GM10847 (cell line): ENCODE measurements around the gene SPEN.

Experiments
- POLR2A ChIP-seq: IDR thresholded peaks from 2 replicates; pipeline ENCODE4 v1.6.1; 2011; ENCODE audit not compliant: insufficient read length; ENCODE audit errors: extremely low read depth

The SPEN gene

DNA sequence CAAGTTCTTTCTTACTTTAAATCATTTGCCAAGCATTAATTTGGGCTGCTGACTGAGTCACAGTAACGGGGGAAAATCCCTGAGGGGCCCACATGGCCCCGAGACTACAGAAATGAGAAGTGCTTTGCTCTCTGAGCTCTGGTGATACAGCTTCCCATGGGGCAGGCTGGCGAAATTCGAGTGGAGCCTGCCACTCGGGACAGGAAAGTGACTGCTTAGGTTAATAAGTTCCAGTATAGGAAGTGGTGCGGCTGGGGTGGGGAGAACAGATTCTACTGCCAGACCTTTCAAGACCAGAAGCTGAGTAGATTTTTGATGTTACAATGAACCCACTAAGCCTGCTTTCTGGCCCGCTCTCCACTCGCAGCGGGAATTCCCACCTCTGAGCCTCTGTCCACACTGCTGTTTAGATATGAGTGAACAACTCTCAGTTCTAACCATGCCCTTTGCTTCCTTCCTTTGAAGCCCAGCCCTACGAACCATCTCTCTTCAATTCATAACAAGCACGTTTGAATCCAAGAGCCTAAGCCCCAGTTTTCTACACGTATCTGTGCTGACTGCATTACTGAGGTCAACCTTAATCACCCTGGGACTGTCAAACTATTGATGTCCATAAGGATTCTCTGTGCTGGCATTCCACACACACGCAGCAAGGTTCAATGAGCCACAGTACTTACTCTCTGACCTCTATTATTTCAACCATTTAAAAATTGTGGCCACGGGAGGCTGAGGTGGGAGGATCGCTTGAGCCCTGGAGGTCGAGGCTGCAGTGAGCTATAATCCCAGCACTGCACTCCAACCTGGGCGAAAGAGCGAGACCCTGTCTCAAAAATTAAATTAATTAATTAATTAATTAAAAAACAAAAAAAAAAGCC is 118.8 kb downstream of the SPEN start:
- TF ChIP-seq POLR2A, result no peak

DNA sequence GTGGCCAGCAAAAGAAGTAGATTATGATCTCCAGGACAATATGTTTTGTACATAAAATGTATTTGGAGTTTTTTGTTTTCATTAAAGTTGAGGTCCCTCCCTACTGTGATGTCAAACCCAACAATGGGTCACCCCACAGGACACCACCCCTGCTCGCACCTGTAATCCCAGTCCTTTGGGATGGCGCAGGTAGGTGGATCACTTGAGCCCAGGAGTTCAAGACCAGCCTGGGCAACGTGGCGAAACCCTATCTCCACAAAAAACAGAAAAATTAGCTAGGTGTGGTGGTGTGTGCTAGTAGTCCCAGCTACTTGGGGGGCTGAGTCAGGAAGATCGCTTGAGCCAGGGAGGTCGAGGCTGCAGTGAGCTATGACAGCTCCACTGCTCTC is 119.4 kb downstream of the SPEN start:
- TF ChIP-seq POLR2A, result no peak

DNA sequence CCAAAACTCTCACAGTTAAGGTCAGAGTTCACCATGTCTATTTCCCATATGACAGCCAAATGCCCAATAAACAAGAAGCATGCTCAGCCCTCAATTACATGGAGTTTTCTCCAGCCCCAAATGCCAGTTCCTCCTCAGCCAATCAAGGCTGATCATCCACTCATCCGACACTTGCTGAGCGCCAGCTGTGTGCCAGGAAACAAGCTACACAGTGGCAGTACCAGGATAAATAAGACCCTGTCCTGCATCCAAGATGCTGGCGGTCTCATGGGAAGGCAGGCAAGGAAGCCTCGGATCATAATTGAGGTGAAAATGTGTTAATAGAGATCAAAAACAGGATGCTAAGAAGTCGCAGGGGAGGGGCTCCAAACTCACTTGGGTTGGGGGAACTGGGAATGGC is 120.7 kb downstream of the SPEN start:
- no peak for TF ChIP-seq POLR2A

DNA sequence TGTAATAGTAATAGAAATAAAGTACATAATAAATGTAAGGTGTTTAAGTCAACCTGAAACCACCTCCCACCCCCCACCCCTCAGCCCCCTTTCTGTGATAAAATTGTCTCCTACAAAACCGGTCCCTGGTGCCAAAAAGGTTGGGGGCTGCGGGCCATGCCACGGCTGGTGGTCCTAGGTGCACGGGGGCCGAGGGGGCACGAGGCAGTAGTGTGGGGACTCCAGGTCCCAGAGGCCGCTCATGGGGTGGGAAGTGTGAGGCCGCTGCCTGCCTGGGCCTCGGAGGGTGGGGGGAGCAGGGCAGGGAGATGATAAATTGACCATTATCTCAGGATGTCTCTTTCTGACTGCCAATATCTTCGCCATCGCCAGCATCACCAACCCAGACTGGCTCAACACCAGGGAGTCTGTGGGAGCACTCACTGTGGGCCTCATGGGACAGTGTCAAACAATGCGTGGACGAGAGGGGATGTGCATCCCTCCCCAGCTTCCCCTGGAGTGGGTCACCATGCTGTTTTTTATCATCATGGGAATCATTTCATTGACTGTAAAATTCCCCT is 121.9 kb downstream of the SPEN start:
- TF ChIP-seq POLR2A, result no peak

DNA sequence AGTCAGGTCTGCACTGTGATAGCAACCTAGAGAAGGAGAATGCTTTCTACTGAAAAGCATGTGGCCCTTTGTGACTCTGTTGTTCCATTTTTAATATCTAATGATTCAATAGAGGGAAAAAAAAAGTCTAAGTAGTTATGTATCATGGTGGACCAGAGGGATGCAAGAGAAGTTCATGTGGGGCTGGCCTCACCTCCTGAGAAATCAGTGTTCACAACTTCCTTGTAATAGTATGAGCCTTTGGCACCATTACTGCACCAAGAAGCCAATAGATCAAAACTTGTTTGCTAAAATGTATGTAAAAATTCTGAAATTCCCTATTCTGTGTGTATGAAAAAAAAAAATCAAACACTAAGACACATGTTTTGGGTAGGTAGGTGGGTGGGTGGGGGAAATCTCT is 123.4 kb downstream of the SPEN start:
- no peak for TF ChIP-seq POLR2A

DNA sequence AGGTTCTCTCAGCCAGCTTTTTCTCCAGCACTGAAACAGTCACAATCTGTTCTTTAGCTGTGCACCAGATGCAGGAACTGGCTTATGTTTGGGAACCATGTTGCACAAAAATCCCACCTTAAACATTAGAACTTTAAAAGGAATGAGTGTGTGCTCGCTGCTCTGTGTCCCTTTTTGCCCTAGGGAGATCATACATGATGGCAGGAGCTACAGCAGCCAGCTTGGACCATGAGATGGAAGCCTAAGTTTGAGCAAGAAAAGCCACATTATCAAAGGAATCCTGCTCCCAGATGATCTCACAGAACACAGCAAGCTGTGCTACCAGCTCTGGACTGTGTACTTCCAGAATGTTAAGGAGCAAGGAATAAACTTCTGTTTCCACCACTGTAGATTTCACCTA is 124.9 kb downstream of the SPEN start:
- no peak for TF ChIP-seq POLR2A

DNA sequence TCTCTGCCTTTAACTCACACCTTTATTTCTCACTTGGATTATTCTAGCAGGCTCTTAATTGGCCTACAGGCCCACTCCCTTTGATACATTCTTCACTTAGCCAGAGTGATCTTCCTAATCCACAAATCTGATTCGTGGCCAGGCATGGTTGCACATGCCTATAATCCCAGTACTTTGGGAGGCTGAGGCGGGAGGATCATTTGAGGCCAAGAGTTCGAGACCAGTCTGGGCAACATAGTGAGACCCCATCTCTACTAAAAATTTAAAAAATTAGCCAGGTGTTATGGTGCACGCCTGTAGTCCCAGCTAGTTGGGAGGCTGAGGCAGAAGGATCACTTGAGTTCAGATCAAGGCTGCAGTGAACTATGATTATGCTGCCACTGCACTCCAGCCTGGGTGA is 126.3 kb downstream of the SPEN start:
- no peak for TF ChIP-seq POLR2A

DNA sequence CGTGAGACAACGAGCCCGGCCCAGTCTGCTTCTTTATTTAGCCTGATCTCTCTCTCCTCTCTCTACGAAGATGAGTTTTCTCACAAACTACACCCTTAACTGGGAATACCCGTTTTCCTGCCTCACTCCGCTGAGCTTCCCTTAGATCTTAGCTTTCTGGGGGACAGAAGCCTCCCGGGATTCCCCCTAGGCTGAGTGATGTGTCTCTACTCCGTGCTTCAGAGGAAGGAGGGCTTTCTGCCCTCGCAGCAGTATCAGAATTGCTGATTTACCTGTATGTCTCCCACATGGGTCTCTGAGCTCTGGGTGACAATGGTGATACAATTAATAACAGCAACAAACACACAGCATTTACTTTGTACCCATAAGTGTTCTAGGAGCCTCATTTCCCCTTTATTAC is 127.3 kb downstream of the SPEN start:
- TF ChIP-seq POLR2A, result no peak

DNA sequence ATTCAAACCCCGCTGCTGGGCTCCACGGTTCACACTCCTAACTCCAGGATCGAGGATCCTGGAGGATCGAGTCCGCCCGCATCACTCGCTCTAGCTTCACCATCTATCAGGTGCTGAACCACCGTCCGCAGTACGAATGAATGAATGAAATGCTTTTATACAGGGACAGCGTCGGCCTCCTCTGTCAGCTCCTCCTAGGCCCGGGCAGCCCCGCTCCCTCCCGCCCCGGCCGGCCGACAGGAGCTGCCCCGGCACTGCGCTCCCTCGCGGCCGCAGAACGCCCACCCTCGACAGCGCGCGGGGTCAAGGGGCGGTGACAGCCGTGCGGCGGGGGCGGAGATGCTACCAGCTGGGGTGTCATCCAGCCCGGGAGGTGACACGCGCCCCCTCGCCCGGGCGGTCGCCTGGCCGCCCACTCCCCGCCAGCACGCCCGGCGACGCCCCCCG is 127.9 kb downstream of the SPEN start:
- peak; percentile 8 for TF ChIP-seq POLR2A

DNA sequence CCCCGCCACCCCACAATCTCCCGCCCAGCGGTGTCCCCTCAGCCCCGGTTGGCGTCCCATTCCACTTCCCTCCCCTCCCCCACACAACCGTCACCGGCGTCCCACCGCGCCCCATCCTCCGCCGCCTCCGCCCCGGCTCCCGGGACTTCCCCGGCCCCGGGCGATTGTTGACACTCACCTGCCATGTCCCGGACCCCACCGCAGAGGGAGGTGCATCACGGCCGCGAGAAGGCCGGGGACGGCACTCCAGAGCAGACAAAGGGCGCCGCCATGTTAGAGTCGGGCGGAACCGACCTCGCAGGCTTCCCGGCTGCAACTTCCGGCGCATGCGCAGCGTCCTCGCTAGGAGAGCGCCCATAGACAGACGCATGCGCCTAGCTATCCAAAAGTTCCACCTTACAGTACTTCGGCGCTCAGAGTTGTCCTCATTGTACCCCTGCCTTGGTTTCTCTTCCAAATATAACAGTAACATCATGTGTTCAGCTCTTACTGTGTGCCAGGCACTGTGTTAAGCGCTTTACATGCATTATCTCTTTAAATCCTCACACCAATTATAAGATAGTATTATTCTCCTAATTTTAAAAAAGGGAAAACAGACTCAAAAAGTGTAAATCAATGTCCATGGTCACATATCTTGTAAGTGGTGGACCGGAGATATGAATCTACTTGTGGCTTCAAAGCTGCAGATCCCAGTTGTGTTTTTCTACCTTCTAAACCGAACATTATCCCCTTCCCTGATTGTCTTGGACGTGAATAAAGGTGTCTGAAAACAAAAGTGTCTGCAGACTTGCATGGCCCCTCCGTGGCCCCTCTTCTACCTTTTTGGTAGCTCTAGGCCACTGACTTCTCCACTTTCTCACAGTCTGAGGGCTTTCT is 128.5 kb downstream of the SPEN start, which contains the start of gene ZBTB17:
Gene ZBTB17, minus strand, starts transcription at position 297 of the 876 bp plus-strand sequence. CDS start 27,606 bp downstream, outside the sequence.
- TF ChIP-seq POLR2A, result peak; percentile 42

DNA sequence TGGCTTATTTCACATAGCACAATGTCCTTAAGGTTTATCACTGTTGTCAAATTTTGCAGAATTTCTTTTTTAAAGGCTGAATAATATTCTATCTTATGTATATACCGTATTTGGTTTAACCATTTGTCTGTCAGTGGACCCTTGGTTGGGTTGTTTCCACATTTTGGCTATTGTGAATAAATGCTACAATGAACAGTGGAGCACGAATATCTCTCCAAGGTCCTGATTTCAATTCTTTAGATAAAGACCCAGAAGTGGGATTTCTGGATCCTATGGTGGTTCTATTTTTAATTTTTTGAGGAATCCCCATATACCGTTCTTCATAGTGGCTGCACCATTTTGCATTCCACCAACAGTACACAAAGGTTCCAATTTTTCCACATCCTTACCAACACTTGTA is 134.2 kb downstream of the SPEN start:
- TF ChIP-seq POLR2A, result no peak

DNA sequence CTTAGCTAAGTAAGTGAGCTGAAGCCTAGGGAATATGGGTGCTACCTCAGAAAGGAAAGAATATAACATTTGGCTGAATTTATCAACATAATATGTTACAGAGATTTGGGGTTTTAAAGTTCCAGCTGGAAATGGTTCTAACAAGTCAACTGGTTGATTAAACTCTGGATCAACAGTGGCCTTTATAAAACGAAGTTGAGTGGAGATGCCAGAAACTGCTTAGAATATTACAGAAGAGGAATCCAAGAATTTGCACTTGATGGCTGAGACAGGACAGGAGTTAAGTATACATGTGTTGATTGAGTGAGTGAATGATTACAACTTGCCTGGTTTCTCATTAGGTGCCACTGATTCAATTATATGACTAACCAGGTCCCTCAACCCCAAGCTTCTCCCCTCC is 135.8 kb downstream of the SPEN start:
- no peak for TF ChIP-seq POLR2A

DNA sequence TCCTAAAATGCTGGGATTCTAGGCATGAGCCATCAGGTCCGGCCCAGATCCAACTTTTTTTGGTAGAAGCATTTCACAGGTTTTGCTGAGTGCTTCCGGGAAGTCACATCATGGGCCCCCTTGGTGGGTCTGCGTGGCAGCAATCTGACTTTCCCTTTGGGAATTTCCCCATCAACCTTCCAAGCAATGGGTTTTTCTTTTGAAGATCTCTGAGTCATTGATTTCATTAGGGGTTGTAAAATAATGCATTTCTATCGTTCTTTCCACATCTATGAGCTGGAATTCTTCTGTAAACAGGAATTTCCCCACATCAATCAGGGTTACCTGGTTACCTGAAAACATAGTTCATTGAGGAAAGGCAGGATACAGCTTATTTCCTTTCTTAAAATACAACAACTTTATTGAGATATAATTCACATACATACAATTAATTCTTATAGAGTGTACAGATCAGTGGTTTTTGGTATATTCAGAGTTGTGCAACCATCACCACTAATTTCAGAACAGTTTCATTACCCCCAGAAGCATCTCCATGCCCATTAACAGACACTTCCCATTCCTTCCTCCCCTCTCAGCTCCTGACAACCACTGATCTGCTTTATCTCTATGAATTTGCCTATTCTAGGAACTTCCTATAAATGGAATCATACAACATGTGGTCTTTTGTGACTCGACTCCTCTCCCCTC is 138.2 kb downstream of the SPEN start:
- no peak for TF ChIP-seq POLR2A

DNA sequence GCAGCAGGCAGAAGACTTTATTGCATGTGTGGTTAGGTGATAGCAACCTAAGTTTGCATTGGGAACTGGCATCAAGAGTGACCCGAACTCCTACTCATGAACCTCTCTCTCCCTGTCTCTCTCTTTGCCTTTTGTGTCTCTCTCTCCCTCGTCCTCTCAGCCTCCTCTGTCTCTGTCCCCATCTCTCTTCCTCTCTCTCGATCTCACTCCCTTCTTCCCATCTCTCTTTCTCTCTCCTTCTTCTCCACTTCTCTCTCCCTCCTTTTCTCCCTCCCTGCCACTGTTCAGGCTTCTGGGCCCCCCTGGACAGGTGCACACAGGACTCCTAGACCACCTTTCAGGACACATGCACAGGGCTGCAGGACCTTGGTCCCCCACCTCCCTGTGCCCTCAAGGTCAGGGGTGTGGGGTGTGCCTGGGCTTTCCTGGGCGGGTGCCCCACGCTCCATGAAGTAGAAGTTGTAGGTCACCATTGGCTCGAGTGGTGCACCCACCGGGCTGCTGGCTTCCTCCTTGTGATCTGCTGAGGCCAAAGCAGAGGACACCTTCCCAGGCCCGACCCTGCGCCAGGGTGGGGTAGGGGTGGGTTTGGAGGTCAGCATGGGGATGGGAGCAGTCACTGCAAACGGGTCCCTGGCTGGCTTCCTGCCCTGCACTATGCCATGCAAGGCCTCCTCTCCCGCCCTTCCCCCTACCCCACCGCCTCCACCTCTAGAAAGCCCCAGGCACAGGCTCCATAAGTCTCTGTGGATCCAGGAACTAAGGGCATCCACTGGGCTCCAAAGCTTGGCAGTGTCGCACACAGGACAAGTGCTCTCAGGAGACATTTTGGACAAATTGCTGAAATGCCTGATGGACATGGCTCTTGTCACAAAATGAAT is 141.6 kb downstream of the SPEN start:
- TF ChIP-seq POLR2A, result no peak

DNA sequence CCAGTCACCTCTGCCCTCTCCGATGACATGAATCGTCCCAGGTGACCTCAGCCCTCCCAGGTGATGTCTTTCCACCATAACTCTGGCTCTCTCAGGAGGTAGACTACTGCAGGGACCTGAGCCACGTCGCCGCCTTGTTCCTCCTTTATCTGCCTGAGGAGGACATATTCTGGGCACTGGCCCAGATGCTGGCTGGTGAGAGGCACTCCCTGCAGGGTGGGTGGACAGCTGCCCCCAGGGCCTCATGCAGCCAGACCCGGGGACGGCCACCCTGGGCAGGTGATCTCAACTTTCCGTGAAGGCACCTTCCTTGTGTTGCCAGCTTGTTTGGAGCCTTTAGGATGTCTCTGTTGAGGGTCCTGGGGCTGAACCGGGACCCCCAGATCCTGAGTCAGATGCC is 142.3 kb downstream of the SPEN start:
- TF ChIP-seq POLR2A, result no peak
